ENCODE data around the gene UPB1. TPM values are rescaled to one million over a fixed set of nuclear protein-coding genes. Genes with fewer than 3 reads are reported as not detected.

UPB1 gene
- total and polyA plus RNA-seq, 10 of the 15 experiments (the other 5 are each of a cell fraction or from before 2014, with no cell fraction given) = 0.89 to 20.5 (median 3.1) TPM

- Histone ChIP-seq H3K27ac (ENCODE audit: control insufficient read depth, insufficient read depth) (no peak overlapping the region), H3K79me2 (ENCODE audit: control insufficient read depth, insufficient read depth, low read length) (no peaks in the 10 kb centered on the region), H3K9me3 (replicated peaks; ENCODE audit: control insufficient read depth, insufficient read depth, low read length) (no peaks in the 10 kb centered on the region), H2AFZ (ENCODE audit: control insufficient read depth, low read depth, low read length) (no peak overlapping the region), H3K36me3 (ENCODE audit: control insufficient read depth in 2 of 2, insufficient read depth in 2 of 2, low read length in 1 of 2) (no peaks in the 10 kb centered on the region), H3K9ac (ENCODE audit: control insufficient read depth, insufficient read depth, low read length) (no peak overlapping the region), H3K27me3 (replicated peaks in 1 of 2; ENCODE audit: control insufficient read depth in 2 of 2, insufficient read depth in 2 of 2, low read length in 1 of 2) (no peaks in the 10 kb centered on the region; a peak in 1 of 4 replicates), H4K20me1 (ENCODE audit: control insufficient read depth, insufficient read depth) (no peaks in the 10 kb centered on the region), H3K4me2 (ENCODE audit: control insufficient read depth, insufficient read depth) (no peak overlapping the region), H3K4me1 (ENCODE audit: control insufficient read depth, insufficient read depth, low read length) (peaks cover 29% of the 10 kb centered on the region), H3K4me3 (no peak overlapping the region)
- FAIRE-seq (no peak), ATAC-seq (no peak), DNase-seq (ENCODE audit: low read depth, low spot score) (no peak)
- no TSS peak for BruUV-seq (replicated peaks)
- in situ Hi-C loops (cut with MboI) = no loop called here
- ChIA-PET CTCF (interaction anchor here (0.9 to 14.8 kb wide), 21 partner anchors 9 to 181 kb away, joined by 3 to 332 read pairs (median 6); partner anchors contain the start of gene ADORA2A), RAD21 (ENCODE audit: unreplicated experiment) (interaction anchor here (0.8 to 8.3 kb wide), 16 partner anchors 9 to 102 kb away, joined by 3 to 111 read pairs (median 6); partner anchors contain the start of gene ADORA2A), POLR2A (interaction anchor here (0.7 to 1.7 kb wide), 9 partner anchors 20 to 102 kb away, joined by 3 to 11 read pairs (median 6); partner anchors contain the start of gene ADORA2A), SMC1A (ENCODE audit: uncharacterized antibody, unreplicated experiment) (interaction anchor here (0.7 to 8.2 kb wide), 20 partner anchors 10 to 217 kb away, joined by 3 to 122 read pairs (median 6); no protein-coding TSS in a partner anchor)
- no peak for TF ChIP-seq YY1 (IDR thresholded peaks at IDR 0.05; ENCODE audit: low read depth, low read length)
- TF ChIP-seq NBN (IDR thresholded peaks at IDR 0.05) = no peak
- no peak for TF ChIP-seq TCF12 (IDR thresholded peaks at IDR 0.05; ENCODE audit: low read depth, low read length)
- TF ChIP-seq JUND (IDR thresholded peaks at IDR 0.05; ENCODE audit: low read depth, low read length) = no peak
- no peak for TF ChIP-seq ZBTB11 (CRISPR knock-in tag; IDR thresholded peaks at IDR 0.05)
- TF ChIP-seq NFYB (IDR thresholded peaks at IDR 0.05; ENCODE audit: insufficient read depth, low read depth, low read length) = no peak
- TF ChIP-seq TCF3 (IDR thresholded peaks at IDR 0.05; ENCODE audit: borderline replicate concordance, insufficient read depth, low read depth, low read length) = no peak
- no peak for TF ChIP-seq PKNOX1 (IDR thresholded peaks at IDR 0.05)
- 87% methylated on average over 7 of the region's 7 CpGs for WGBS (ENCODE audit: insufficient coverage, insufficient replicate concordance, low lambda C conversion rate, missing lambda C conversion rate)
- intact Hi-C loops (cut with micrococcal nuclease; ENCODE audit: unreplicated experiment) = loop anchor here (2.0 kb wide), 1 partner anchor 67 kb away; no protein-coding TSS in a partner anchor
These were observed 6.9 kb downstream of the UPB1 start for GRCh38 chr22:24502034-24502433.

Measured in GM12878 (cell line).